GM23338 (cell line): ENCODE results near the gene BEST4. TPM values are rescaled to one million over a fixed set of nuclear protein-coding genes. Genes with fewer than 3 reads are reported as not detected.

Experiments
- ATAC-seq: fragments of 200-7000 bp; cut with Tn5 transposase; 3 replicates; pipeline ENCODE4 v1.9.1; 2020
- DNase-seq: peaks from one replicate; pipeline ENCODE4 v3.0.0-alpha.2; 2015; ENCODE audit warnings: low spot score
- H2AFZ ChIP-seq: fragments of 200-600 bp; sonication (generic); 2 replicates; pipeline ENCODE4 v1.8.0; 2016; ENCODE audit warnings: antibody characterized with exemption, mild to moderate bottlenecking, moderate library complexity
- H3F3A ChIP-seq: fragments of 200-600 bp; sonication (generic); replicated peaks from 2 replicates; pipeline ENCODE4 v1.8.0; 2017; ENCODE audit warnings: antibody characterized with exemption, mixed run types, low read depth
- H3K27ac ChIP-seq: fragments of 200-600 bp; sonication (generic); 2 replicates; pipeline ENCODE4 v1.6.1; 2016; ENCODE audit warnings: low read depth
- H3K27me3 ChIP-seq: fragments of 200-600 bp; sonication (generic); 2 replicates; pipeline ENCODE4 v1.8.0; 2016; ENCODE audit warnings: mild to moderate bottlenecking, mixed run types, moderate library complexity; ENCODE audit not compliant: insufficient read depth
- H3K36me3 ChIP-seq: fragments of 200-600 bp; sonication (generic); 2 replicates; pipeline ENCODE4 v1.8.0; 2016; ENCODE audit warnings: mild to moderate bottlenecking; ENCODE audit not compliant: insufficient read depth
- H3K4me1 ChIP-seq: fragments of 200-600 bp; sonication (generic); 2 replicates; pipeline ENCODE4 v1.8.0; 2016; ENCODE audit warnings: mild to moderate bottlenecking, moderate library complexity; ENCODE audit not compliant: insufficient read depth
- H3K4me2 ChIP-seq: fragments of 200-600 bp; sonication (generic); 2 replicates; pipeline ENCODE4 v1.7.1; 2017; ENCODE audit warnings: mixed run types
- H3K4me3 ChIP-seq: fragments of 200-600 bp; sonication (generic); 2 replicates; pipeline ENCODE4 v1.6.1; 2016; ENCODE audit warnings: mixed run types
- H3K79me2 ChIP-seq: fragments of 200-600 bp; sonication (generic); replicated peaks from 2 replicates; pipeline ENCODE4 v1.8.0; 2017; ENCODE audit warnings: mild to moderate bottlenecking; ENCODE audit not compliant: insufficient read depth
- H3K9me2 ChIP-seq: fragments of 200-600 bp; sonication (generic); 2 replicates; pipeline ENCODE4 v1.8.0; 2017; ENCODE audit not compliant: insufficient read depth
- H4K20me1 ChIP-seq: fragments of 200-600 bp; sonication (generic); replicated peaks from 2 replicates; pipeline ENCODE4 v1.8.0; 2017; ENCODE audit warnings: mild to moderate bottlenecking; ENCODE audit not compliant: insufficient read depth
- H3K27ac Mint-ChIP-seq: 2 replicates; pipeline ENCODE4 v1.8.0; 2020; ENCODE audit warnings: inconsistent platforms, mild to moderate bottlenecking, moderate library complexity, mixed read lengths
- H3K27me3 Mint-ChIP-seq: 3 replicates; pipeline ENCODE4 v1.8.0; 2022; ENCODE audit warnings: low read depth, mild to moderate bottlenecking, moderate library complexity, mixed read lengths, inconsistent platforms; ENCODE audit not compliant: insufficient read depth, poor library complexity
- H3K36me3 Mint-ChIP-seq: 3 replicates; pipeline ENCODE4 v1.8.0; 2021; ENCODE audit warnings: low read depth, mild to moderate bottlenecking, inconsistent platforms, moderate library complexity, mixed read lengths
- H3K4me1 Mint-ChIP-seq: 3 replicates; pipeline ENCODE4 v1.8.0; 2020; ENCODE audit warnings: mild to moderate bottlenecking, inconsistent platforms, mixed read lengths
- H3K4me3 Mint-ChIP-seq: 3 replicates; pipeline ENCODE4 v1.8.0; 2021; ENCODE audit warnings: moderate library complexity, mild to moderate bottlenecking, inconsistent platforms, mixed read lengths
- H3K9me3 Mint-ChIP-seq: 3 replicates; pipeline ENCODE4 v1.8.0; 2020; ENCODE audit warnings: moderate library complexity, mild to moderate bottlenecking, inconsistent platforms, mixed read lengths
- CTCF ChIP-seq, 2 experiments: fragments of 200-600 bp in 1 of 2; sonication (generic) in 1 of 2; conservative IDR thresholded peaks; 2 replicates each; pipeline versions ENCODE4 v1.5.1 to v1.6.1; 2016 to 2017; ENCODE audit warnings: antibody characterized with exemption in 2 of 2, low read depth in 2 of 2, mild to moderate bottlenecking in 2 of 2, moderate library complexity in 1 of 2
- STAT1 ChIP-seq: IDR thresholded peaks from one replicate; pipeline ENCODE4 v1.6.1; 2016; ENCODE audit warnings: antibody characterized with exemption; ENCODE audit not compliant: unreplicated experiment
- polyA plus RNA-seq: library from polyadenylated mRNA; unstranded; fragments of >200 nt; fragmentation: Nextera tagmentation; extraction: Ambion mirVana; gene quantifications from 2 replicates; pipeline ENCODE4 v1.2.1, GENCODE V29; 2016
- small RNA-seq: library from RNA; depleted of rRNA; stranded (forward); fragments of <200 nt; gene quantifications from one replicate; pipeline ENCODE3, GENCODE V24; 2014; ENCODE audit warnings: low replicate concordance
- total RNA-seq: library from RNA; depleted of rRNA; stranded (reverse); fragments of >200 nt; shearing (Covaris generic); gene quantifications from 2 replicates; pipeline ENCODE4 v1.2.3, GENCODE V29; 2014; rRNA removed

Gene BEST4
- total and polyA plus RNA-seq, 2 experiments from 2014 or later: 0.63 to 1.6 TPM

- H3K27ac ChIP-seq: no peak overlapping the region
- DNase-seq (no peak), ATAC-seq (no peak)
- no peaks in the 10 kb centered on the region for H3K27me3 ChIP-seq
- Mint-ChIP-seq H3K27ac (no peak overlapping the region), H3K36me3 (no peaks in the 10 kb centered on the region), H3K9me3 (peaks cover 2% of the 10 kb centered on the region; the same call in 2 of the 3 replicates), H3K4me1 (peaks cover 14% of the 10 kb centered on the region), H3K4me3 (no peak overlapping the region), H3K27me3 (no peaks in the 10 kb centered on the region)
- peaks cover 5% of the 10 kb centered on the region for H3K4me1 ChIP-seq
- no peaks in the 10 kb centered on the region for H3K79me2 ChIP-seq
- no peak overlapping the region for H3K4me2 ChIP-seq
- H3F3A ChIP-seq: peaks cover 7% of the 10 kb centered on the region; the same call in 1 of the 2 replicates
- TF ChIP-seq CTCF (conservative IDR thresholded peaks at IDR 0.05; ENCODE audit: low read depth in 2 of 2): no peak
- no peak for TF ChIP-seq STAT1
- no peak overlapping the region for H3K4me3 ChIP-seq
- 0 out of 2 replicates have a peak overlapping the region, but pooled peaks have one; percentile 68 for H2AFZ ChIP-seq
- peaks cover 6% of the 10 kb centered on the region; the same call in 1 of the 2 replicates for H3K9me2 ChIP-seq
- H3K36me3 ChIP-seq: no peaks in the 10 kb centered on the region
- H4K20me1 ChIP-seq: no peaks in the 10 kb centered on the region
These were observed 54.2 kb downstream of the BEST4 start for GRCh38 chr1:44733784-44734183.

Small RNA genes within 50 kb of the gene (small RNA-seq; reads per million reads assigned to genes)
- gene SNORD38A: 106 reads per million, percentile 99 among the genes with 10 or more reads in this experiment
- not detected for gene SNORD38B
- 725 reads per million, percentile 100 among the genes with 10 or more reads in this experiment for gene SNORD46
- not detected for gene SNORD55

Other genes starting within 250 kb of the BEST4 start
- gene TMEM53, start 113.7 kb downstream of the BEST4 start, total RNA-seq: 4.3 and 20.8 TPM in 2 replicates
- 10.6 and 15.4 TPM in 2 replicates for gene TMEM53, start 113.7 kb downstream of the BEST4 start, polyA plus RNA-seq
- gene ARMH1, start 113.5 kb downstream of the BEST4 start, total RNA-seq: 0.31 and 0.62 TPM in 2 replicates
- gene ARMH1, start 113.5 kb downstream of the BEST4 start, polyA plus RNA-seq: 1.0 TPM in 1 of 2 replicates, not detected in the other
- not detected in 2 replicates for gene RNU5D-1, start 57.0 kb downstream of the BEST4 start, total RNA-seq
- gene RNU5D-1, start 57.0 kb downstream of the BEST4 start, polyA plus RNA-seq: not detected in 2 replicates
- gene KIF2C, start 48.3 kb downstream of the BEST4 start, total RNA-seq: 58.2 and 62.9 TPM in 2 replicates
- gene KIF2C, start 48.3 kb downstream of the BEST4 start, polyA plus RNA-seq: 35.9 and 38.0 TPM in 2 replicates
- 1,756 and 2,098 TPM in 2 replicates for gene RPS8, start 12.6 kb downstream of the BEST4 start, total RNA-seq
- gene RPS8, start 12.6 kb downstream of the BEST4 start, polyA plus RNA-seq: 2,427 and 2,738 TPM in 2 replicates
- 11.8 and 15.1 TPM in 2 replicates for gene PLK3, start 12.2 kb upstream of the BEST4 start, total RNA-seq
- 7.6 and 8.7 TPM in 2 replicates for gene PLK3, start 12.2 kb upstream of the BEST4 start, polyA plus RNA-seq
- 0.73 TPM in 1 of 2 replicates, not detected in the other for gene DYNLT4, start 19.2 kb upstream of the BEST4 start, total RNA-seq
- not detected in 2 replicates for gene DYNLT4, start 19.2 kb upstream of the BEST4 start, polyA plus RNA-seq
- gene BTBD19, start 20.4 kb upstream of the BEST4 start, total RNA-seq: 0.16 and 0.66 TPM in 2 replicates
- gene BTBD19, start 20.4 kb upstream of the BEST4 start, polyA plus RNA-seq: 0.33 and 0.37 TPM in 2 replicates
- gene PTCH2, start 55.1 kb upstream of the BEST4 start, total RNA-seq: 0.63 and 0.74 TPM in 2 replicates
- gene PTCH2, start 55.1 kb upstream of the BEST4 start, polyA plus RNA-seq: 0.52 and 0.74 TPM in 2 replicates
- gene EIF2B3, start 198.4 kb upstream of the BEST4 start, total RNA-seq: 30.3 and 36.4 TPM in 2 replicates
- 28.6 and 31.9 TPM in 2 replicates for gene EIF2B3, start 198.4 kb upstream of the BEST4 start, polyA plus RNA-seq
- gene HECTD3, start 223.2 kb upstream of the BEST4 start, total RNA-seq: 31.0 and 31.4 TPM in 2 replicates
- gene HECTD3, start 223.2 kb upstream of the BEST4 start, polyA plus RNA-seq: 13.1 and 16.6 TPM in 2 replicates
- gene UROD, start 224.1 kb upstream of the BEST4 start, total RNA-seq: 82.4 and 90.9 TPM in 2 replicates
- 106 and 108 TPM in 2 replicates for gene UROD, start 224.1 kb upstream of the BEST4 start, polyA plus RNA-seq